Natural killer cell (primary cell): ENCODE measurements around the gene RUNX1. TPM values are rescaled to one million over a fixed set of nuclear protein-coding genes. Genes with fewer than 3 reads are reported as not detected.

Experiments
- ATAC-seq, 3 donors: fragments of 150-1000 bp in 2 of 3; fragments of 200-7000 bp in 1 of 3; cut with Tn5 transposase; 1 replicate in 1 of 3; 2 replicates in 2 of 3; pipeline ENCODE4 v1.10.0; 2021; ENCODE audit warnings: mild to moderate bottlenecking in 2 of 3, moderate library complexity in 2 of 3
- DNase-seq, 2 donors: peaks; one replicate each; pipeline versions ENCODE4 v3.0.0 to v3.0.0-alpha.2; 2013 to 2021; ENCODE audit warnings: mixed read lengths in 1 of 2
- H3K27ac ChIP-seq: one replicate; pipeline ENCODE4 v1.5.1; 2013; ENCODE audit warnings: mild to moderate bottlenecking, low read length
- H3K27me3 ChIP-seq: one replicate; pipeline ENCODE4 v1.6.1; 2013; ENCODE audit warnings: low read length; ENCODE audit not compliant: control insufficient read depth, insufficient read depth
- H3K36me3 ChIP-seq: one replicate; pipeline ENCODE4 v1.6.1; 2013; ENCODE audit warnings: low read length; ENCODE audit not compliant: control insufficient read depth, insufficient read depth
- H3K4me1 ChIP-seq: one replicate; pipeline ENCODE4 v1.6.1; 2013; ENCODE audit warnings: low read length; ENCODE audit not compliant: control insufficient read depth, insufficient read depth
- H3K4me3 ChIP-seq: one replicate; pipeline ENCODE4 v1.5.1; 2013; ENCODE audit warnings: low read length
- H3K9me3 ChIP-seq: one replicate; pipeline ENCODE4 v1.6.1; 2013; ENCODE audit warnings: low read length; ENCODE audit not compliant: control insufficient read depth, insufficient read depth
- H3K27ac Mint-ChIP-seq, 2 donors: one replicate each; pipeline ENCODE4 v1.8.0; 2022; ENCODE audit warnings: mild to moderate bottlenecking in 2 of 2, mixed read lengths in 2 of 2, moderate library complexity in 1 of 2
- H3K27me3 Mint-ChIP-seq, 2 donors: one replicate each; pipeline ENCODE4 v1.8.0; 2022; ENCODE audit warnings: low read depth in 2 of 2, mixed read lengths in 2 of 2
- H3K36me3 Mint-ChIP-seq: one replicate; pipeline ENCODE4 v1.8.0; 2022; ENCODE audit warnings: mixed read lengths
- H3K4me1 Mint-ChIP-seq, 2 donors: one replicate each; pipeline ENCODE4 v1.8.0; 2022; ENCODE audit warnings: mixed read lengths in 2 of 2
- H3K4me3 Mint-ChIP-seq: one replicate; pipeline ENCODE4 v1.8.0; 2022; ENCODE audit warnings: mild to moderate bottlenecking, moderate library complexity, mixed read lengths
- H3K9me3 Mint-ChIP-seq, 2 donors: one replicate each; pipeline ENCODE4 v1.8.0; 2022; ENCODE audit warnings: mixed read lengths in 2 of 2
- WGBS: methylation state at CpG from one replicate; pipeline ENCODE4 v1.1.7; 2013; ENCODE audit warnings: missing lambda C conversion rate; ENCODE audit not compliant: insufficient coverage; 5-methylcytosine and 5-hydroxymethylcytosine counted together
- intact Hi-C: fragments of 100-400 bp; cut with micrococcal nuclease; formaldehyde crosslinking; loops from one replicate; pipeline ENCODE4 v1.14.2; 2022
- total RNA-seq, 4 donors: library from RNA; stranded (reverse); fragments of 120-200 nt in 1 of 4; gene quantifications; one replicate each; pipeline versions ENCODE4 v1.2.3 to v1.2.4, GENCODE V29; 2013 to 2022
- TF ChIP-seq, protein P1 (sequence below): fragments of 200-600 bp; IDR thresholded peaks from one replicate; pipeline ENCODE4 v1.8.0; 2022; ENCODE audit warnings: antibody characterized with exemption

Gene RUNX1
- total RNA-seq, 3 donors from 2014 or later (not counting 1 experiment from before 2014, with no cell fraction given): 62.1 to 171 (median 98.2) TPM

DNA sequence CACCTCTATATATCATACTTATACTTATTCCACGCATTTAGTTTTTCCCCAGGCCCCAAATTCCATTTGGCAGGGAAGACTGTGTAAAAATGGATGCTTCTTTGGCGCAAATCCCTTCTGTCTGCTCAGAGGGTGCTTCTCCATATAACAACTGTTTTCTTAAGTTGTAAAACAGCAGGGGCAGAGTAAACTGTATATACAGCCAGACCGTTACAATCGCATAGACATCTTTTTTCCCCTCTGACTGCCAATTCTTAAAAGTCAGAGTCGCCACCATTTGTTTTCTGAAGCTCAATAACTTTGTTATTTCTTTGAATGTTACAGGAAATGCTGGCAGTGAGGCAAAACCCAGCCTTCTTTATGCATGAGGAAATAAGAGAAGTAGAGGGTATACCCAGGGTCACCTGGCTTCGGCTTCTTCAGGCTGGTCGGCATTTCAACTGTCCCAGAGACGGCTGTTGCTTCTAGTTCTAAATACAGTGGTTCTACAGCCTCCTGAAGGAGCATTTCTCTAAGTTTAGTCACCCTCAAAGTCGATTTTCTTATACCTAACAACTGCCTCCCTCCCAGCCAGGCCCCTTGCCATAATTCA, 191.9 kb downstream of the RUNX1 start:
- Histone ChIP-seq H3K27me3 (no peaks in the 10 kb centered on the region), H3K4me1 (peaks cover 5% of the 10 kb centered on the region), H3K36me3 (peaks cover 66% of the 10 kb centered on the region), H3K27ac (no peak overlapping the region), H3K4me3 (no peak overlapping the region), H3K9me3 (no peaks in the 10 kb centered on the region)
- 66% methylated on average over 9 of the region's 9 CpGs for WGBS
- no peak overlapping the region for H3K27ac Mint-ChIP-seq
- intact Hi-C loops: no loop called here
- no peaks in the 10 kb centered on the region for H3K9me3 Mint-ChIP-seq
- no peak for DNase-seq
- TF ChIP-seq, protein P1, sequence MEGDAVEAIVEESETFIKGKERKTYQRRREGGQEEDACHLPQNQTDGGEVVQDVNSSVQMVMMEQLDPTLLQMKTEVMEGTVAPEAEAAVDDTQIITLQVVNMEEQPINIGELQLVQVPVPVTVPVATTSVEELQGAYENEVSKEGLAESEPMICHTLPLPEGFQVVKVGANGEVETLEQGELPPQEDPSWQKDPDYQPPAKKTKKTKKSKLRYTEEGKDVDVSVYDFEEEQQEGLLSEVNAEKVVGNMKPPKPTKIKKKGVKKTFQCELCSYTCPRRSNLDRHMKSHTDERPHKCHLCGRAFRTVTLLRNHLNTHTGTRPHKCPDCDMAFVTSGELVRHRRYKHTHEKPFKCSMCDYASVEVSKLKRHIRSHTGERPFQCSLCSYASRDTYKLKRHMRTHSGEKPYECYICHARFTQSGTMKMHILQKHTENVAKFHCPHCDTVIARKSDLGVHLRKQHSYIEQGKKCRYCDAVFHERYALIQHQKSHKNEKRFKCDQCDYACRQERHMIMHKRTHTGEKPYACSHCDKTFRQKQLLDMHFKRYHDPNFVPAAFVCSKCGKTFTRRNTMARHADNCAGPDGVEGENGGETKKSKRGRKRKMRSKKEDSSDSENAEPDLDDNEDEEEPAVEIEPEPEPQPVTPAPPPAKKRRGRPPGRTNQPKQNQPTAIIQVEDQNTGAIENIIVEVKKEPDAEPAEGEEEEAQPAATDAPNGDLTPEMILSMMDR: no peak
- H3K27me3 Mint-ChIP-seq: no peaks in the 10 kb centered on the region
- peaks cover 14% of the 10 kb centered on the region for H3K36me3 Mint-ChIP-seq
- H3K4me1 Mint-ChIP-seq: peaks cover 22% of the 10 kb centered on the region in 2 donors
- no peak overlapping the region for H3K4me3 Mint-ChIP-seq
- no peak for ATAC-seq

DNA sequence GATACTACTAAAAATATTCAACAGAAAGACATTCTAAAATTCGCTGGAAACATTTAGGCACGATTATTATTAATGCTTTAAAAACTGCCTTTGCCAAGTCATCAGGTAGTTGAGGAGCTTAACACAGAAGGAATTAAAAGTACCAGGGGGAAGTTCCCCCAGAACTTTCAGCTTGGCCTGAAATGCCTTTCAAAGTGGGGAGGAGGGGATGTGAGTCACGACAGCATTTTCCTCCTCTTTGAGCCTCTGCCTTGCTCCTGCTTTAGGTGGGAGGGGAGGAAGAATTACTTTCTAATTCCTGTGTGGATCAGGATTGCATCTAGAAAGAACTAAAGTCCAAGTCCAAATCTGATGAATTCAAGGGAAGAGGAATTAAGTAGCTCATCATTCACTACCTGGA, 196.7 kb downstream of the RUNX1 start:
- no peak for ATAC-seq
- H3K9me3 ChIP-seq: no peaks in the 10 kb centered on the region
- no peaks in the 10 kb centered on the region for H3K27me3 ChIP-seq
- intact Hi-C loops: no loop called here
- 82% methylated on average over 3 of the region's 3 CpGs for WGBS
- TF ChIP-seq, protein P1: no peak
- Mint-ChIP-seq H3K36me3 (peaks cover 8% of the 10 kb centered on the region), H3K27ac (no peak overlapping the region), H3K9me3 (no peaks in the 10 kb centered on the region), H3K4me3 (no peak overlapping the region), H3K4me1 (peaks cover 9 to 12% of the 10 kb centered on the region in 2 donors), H3K27me3 (no peaks in the 10 kb centered on the region)
- no peaks in the 10 kb centered on the region for H3K4me1 ChIP-seq
- no peak for DNase-seq
- no peak overlapping the region for H3K27ac ChIP-seq
- peaks cover 52% of the 10 kb centered on the region for H3K36me3 ChIP-seq
- no peak overlapping the region for H3K4me3 ChIP-seq

DNA sequence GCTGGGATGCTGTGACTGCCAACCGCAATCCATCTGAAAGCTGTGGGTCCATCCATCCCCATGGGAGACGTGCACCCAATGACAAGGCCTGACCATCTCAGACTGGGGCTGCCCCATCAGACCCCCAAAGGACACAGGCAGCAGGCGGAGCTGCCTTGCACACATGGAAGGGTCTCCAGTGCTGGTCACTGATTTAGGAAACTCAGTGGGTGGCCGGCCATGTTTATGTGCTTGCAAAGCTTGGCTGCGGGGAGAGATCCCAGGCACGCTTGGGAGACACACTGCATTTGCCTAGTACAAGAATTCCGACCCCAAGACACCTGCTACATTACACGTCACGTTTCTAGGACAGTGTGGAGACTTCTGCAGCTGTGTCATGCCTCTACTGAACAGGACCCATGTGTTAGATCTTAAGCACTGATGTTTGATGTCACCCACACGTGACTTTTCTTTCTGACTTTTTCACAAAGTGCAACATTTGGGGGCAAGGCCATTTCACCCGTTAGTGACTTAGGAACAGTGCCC, 198.9 kb downstream of the RUNX1 start:
- H3K4me1 Mint-ChIP-seq: peaks cover 26 to 30% of the 10 kb centered on the region in 2 donors
- Histone ChIP-seq H3K4me1 (peaks cover 17% of the 10 kb centered on the region), H3K27me3 (no peaks in the 10 kb centered on the region), H3K36me3 (peaks cover 40% of the 10 kb centered on the region), H3K27ac (no peak overlapping the region), H3K4me3 (no peak overlapping the region), H3K9me3 (no peaks in the 10 kb centered on the region)
- ATAC-seq: no peak
- intact Hi-C loops: no loop called here
- 92% methylated on average over 11 of the region's 11 CpGs for WGBS
- H3K4me3 Mint-ChIP-seq: no peak overlapping the region
- peaks cover 8% of the 10 kb centered on the region for H3K36me3 Mint-ChIP-seq
- H3K9me3 Mint-ChIP-seq: no peaks in the 10 kb centered on the region
- no peaks in the 10 kb centered on the region for H3K27me3 Mint-ChIP-seq
- TF ChIP-seq, protein P1: no peak
- H3K27ac Mint-ChIP-seq: no peak overlapping the region
- no peak for DNase-seq
